HepG2 (cell line): ENCODE data around the gene PLA2G4F. TPM values are rescaled to one million over a fixed set of nuclear protein-coding genes. Genes with fewer than 3 reads are reported as not detected.

Experiments used
- AHR ChIP-seq: IDR thresholded peaks from 2 replicates; pipeline ENCODE4 v1.6.1; 2018; ENCODE audit warnings: missing genetic modification reagents, missing compliant biosample characterization
- ATF7 ChIP-seq, 2 experiments: fragments of 450-650 bp in 1 of 2; sonication (generic) in 1 of 2; formaldehyde crosslinking in 1 of 2; IDR thresholded peaks; 2 replicates each; pipeline versions ENCODE4 v1.4.0 to v1.6.1; 2016 to 2020; ENCODE audit warnings: antibody characterized with exemption in 1 of 2, mild to moderate bottlenecking in 1 of 2, missing genetic modification reagents in 1 of 2
- DNMT3B ChIP-seq: conservative IDR thresholded peaks from 2 replicates; pipeline ENCODE4 v1.6.1; 2016; ENCODE audit warnings: missing biosample characterization, control low read depth
- EP300 ChIP-seq, 3 experiments: sonication (generic) in 1 of 3; formaldehyde crosslinking in 1 of 3; IDR thresholded peaks; 2 replicates each; pipeline versions ENCODE4 v1.5.1 to v1.6.1; 2011 to 2020; ENCODE audit warnings: low read depth in 2 of 3, low read length in 2 of 3, borderline replicate concordance in 1 of 3, improper control_type of control experiment in 1 of 3, mild to moderate bottlenecking in 1 of 3, missing genetic modification reagents in 1 of 3, moderate library complexity in 1 of 3
- GATAD1 ChIP-seq: IDR thresholded peaks from 2 replicates; pipeline ENCODE4 v1.6.1; 2016; ENCODE audit warnings: missing genetic modification reagents, missing compliant biosample characterization
- HNRNPUL1 ChIP-seq: fragments of 200-400 bp; formaldehyde crosslinking; IDR thresholded peaks from 2 replicates; pipeline ENCODE4 v1.6.1; 2017; ENCODE audit warnings: low read depth, mild to moderate bottlenecking, low read length, moderate library complexity
- MEIS2 ChIP-seq: sonication (generic); formaldehyde crosslinking; IDR thresholded peaks from 2 replicates; pipeline ENCODE4 v1.9.0; 2021; ENCODE audit warnings: mild to moderate bottlenecking, missing genetic modification reagents
- MLLT10 ChIP-seq: sonication (generic); formaldehyde crosslinking; IDR thresholded peaks from 2 replicates; pipeline ENCODE4 v1.4.0; 2020; ENCODE audit warnings: missing genetic modification reagents
- NR2F2 ChIP-seq: IDR thresholded peaks from 2 replicates; pipeline ENCODE4 v1.6.1; 2012; ENCODE audit warnings: low read depth, inconsistent platforms, borderline replicate concordance
- PHF8 ChIP-seq: sonication (generic); formaldehyde crosslinking; IDR thresholded peaks from 2 replicates; pipeline ENCODE4 v1.5.0; 2020; ENCODE audit warnings: missing genetic modification reagents
- SAP130 ChIP-seq: IDR thresholded peaks from 2 replicates; pipeline ENCODE4 v1.6.1; 2016; ENCODE audit warnings: low read depth
- SCMH1 ChIP-seq: sonication (generic); formaldehyde crosslinking; IDR thresholded peaks from 2 replicates; pipeline ENCODE4 v1.9.0; 2021; ENCODE audit warnings: missing genetic modification reagents, mild to moderate bottlenecking, borderline replicate concordance
- SNAI1 ChIP-seq: sonication (generic); formaldehyde crosslinking; IDR thresholded peaks from 2 replicates; pipeline ENCODE4 v1.5.0; 2020; ENCODE audit warnings: mild to moderate bottlenecking, missing genetic modification reagents, borderline replicate concordance
- STAT5B ChIP-seq: sonication (generic); formaldehyde crosslinking; IDR thresholded peaks from 2 replicates; pipeline ENCODE4 v1.4.0; 2020; ENCODE audit warnings: missing genetic modification reagents
- TEAD3 ChIP-seq: optimal IDR thresholded peaks from 2 replicates; pipeline ENCODE3; 2016; ENCODE audit warnings: borderline replicate concordance
- THYN1 ChIP-seq: sonication (generic); formaldehyde crosslinking; IDR thresholded peaks from 2 replicates; pipeline ENCODE4 v1.8.1; 2023; ENCODE audit warnings: low read depth, mild to moderate bottlenecking, moderate library complexity, missing genetic modification reagents, borderline replicate concordance
- ZNF230 ChIP-seq: sonication (generic); formaldehyde crosslinking; IDR thresholded peaks from 2 replicates; pipeline ENCODE4 v1.4.0; 2020; ENCODE audit warnings: mild to moderate bottlenecking, missing genetic modification reagents
- ZNF263 ChIP-seq: sonication (generic); formaldehyde crosslinking; IDR thresholded peaks from 2 replicates; pipeline ENCODE4 v1.4.0; 2020; ENCODE audit warnings: missing genetic modification reagents
- ZNF563 ChIP-seq: sonication (generic); formaldehyde crosslinking; IDR thresholded peaks from 2 replicates; pipeline ENCODE4 v1.8.0; 2022; ENCODE audit warnings: mild to moderate bottlenecking, moderate library complexity, missing genetic modification reagents
- ZNF660 ChIP-seq: sonication (generic); formaldehyde crosslinking; IDR thresholded peaks from 2 replicates; pipeline ENCODE4 v1.5.1; 2020; ENCODE audit warnings: mild to moderate bottlenecking, low read depth, missing genetic modification reagents, borderline replicate concordance
- ZNF7 ChIP-seq: IDR thresholded peaks from 2 replicates; pipeline ENCODE4 v1.6.1; 2016; ENCODE audit warnings: missing biosample characterization, missing genetic modification reagents
- ZNF776 ChIP-seq: sonication (generic); formaldehyde crosslinking; IDR thresholded peaks from 2 replicates; pipeline ENCODE4 v1.4.0; 2020; ENCODE audit warnings: mild to moderate bottlenecking, missing genetic modification reagents
- ZNF841 ChIP-seq: sonication (generic); formaldehyde crosslinking; IDR thresholded peaks from 2 replicates; pipeline ENCODE4 v1.8.1; 2023; ENCODE audit warnings: missing genetic modification reagents, borderline replicate concordance
- polyA plus RNA-seq, 8 experiments: library from polyadenylated mRNA; depleted of rRNA in 3 of 8; stranded (reverse) in 7 of 8; unstranded in 1 of 8; fragments of >200 nt; fragmentation: Illumina TruSeq in 4 of 8; extraction: Trizol in 4 of 8; gene quantifications; 2 replicates each; pipeline versions ENCODE4 v1.2.1 to v1.2.3, GENCODE V29; 2011 to 2016; ENCODE audit warnings: low read depth in 4 of 8, missing spikeins in 1 of 8, mixed read lengths in 1 of 8; ENCODE audit not compliant: insufficient read depth in 1 of 8
- total RNA-seq, 5 experiments: library from RNA; depleted of rRNA; stranded (reverse); fragments of >200 nt; fragmentation: Illumina TruSeq; extraction: Trizol; gene quantifications; 2 replicates each; pipeline ENCODE4 v1.2.3, GENCODE V29; 2016; ENCODE audit warnings: low read depth in 1 of 5
- TF ChIP-seq, protein P1 (sequence below): sonication (generic); formaldehyde crosslinking; conservative IDR thresholded peaks from 2 replicates; pipeline ENCODE4 v1.8.0; 2022; ENCODE audit warnings: low read depth, missing genetic modification reagents
- TF ChIP-seq, protein P2 (sequence below): sonication (generic); formaldehyde crosslinking; IDR thresholded peaks from 2 replicates; pipeline ENCODE4 v1.4.0; 2020; ENCODE audit warnings: missing genetic modification reagents
- TF ChIP-seq, protein P3 (sequence below): sonication (generic); formaldehyde crosslinking; IDR thresholded peaks from 2 replicates; pipeline ENCODE4 v1.8.1; 2023; ENCODE audit warnings: missing genetic modification reagents, inconsistent platforms, borderline replicate concordance

PLA2G4F gene
- total and polyA plus RNA-seq, 2 of the 13 experiments (the other 11 are each of a cell fraction or from before 2014, with no cell fraction given) = 0.07 TPM; not detected in 1

DNA sequence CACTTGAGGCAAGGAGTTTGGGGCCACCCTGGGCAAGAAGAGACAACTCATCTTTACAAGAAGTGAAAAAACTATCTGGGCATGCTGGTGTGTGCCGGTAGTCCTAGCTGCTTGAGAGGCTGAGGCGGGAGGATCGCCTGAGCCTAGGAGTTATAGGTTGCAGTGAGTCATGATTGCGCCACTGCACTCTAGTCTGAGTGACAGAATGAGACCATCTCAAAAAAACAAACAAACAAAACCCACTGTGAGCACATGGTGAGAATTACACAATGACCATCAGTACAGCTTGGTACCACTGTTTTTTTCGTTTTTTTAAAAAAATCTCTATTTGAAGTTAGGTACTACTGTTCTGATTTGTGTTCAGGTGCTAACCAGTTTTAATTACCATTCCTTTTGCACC, 38.1 kb upstream of the PLA2G4F start (continued):
- TF ChIP-seq ZNF660 (CRISPR knock-in tag) (no peak), ZNF230 (CRISPR knock-in tag) (no peak), AHR (CRISPR knock-in tag) (no peak), SCMH1 (no peak), ZNF263 (no peak), GATAD1 (CRISPR knock-in tag) (no peak), TEAD3 (CRISPR knock-in tag) (peak; percentile 17), ZNF776 (CRISPR knock-in tag) (no peak), PHF8 (CRISPR knock-in tag) (no peak), MLLT10 (CRISPR knock-in tag) (no peak), ZNF563 (CRISPR knock-in tag) (no peak), NR2F2 (no peak), MEIS2 (peak; percentile 81), SNAI1 (CRISPR knock-in tag) (no peak), ZNF841 (no peak), HNRNPUL1 (no peak), STAT5B (CRISPR knock-in tag) (no peak), SAP130 (CRISPR knock-in tag) (peak; percentile 89), EP300 (IDR thresholded peaks at IDR 0.05; ENCODE audit: low read depth in 2 of 2, low read length in 2 of 2) (peak in 1 of 2 experiments; percentile 15; a peak in 2 of 4 replicates), EP300 (CRISPR knock-in tag; IDR thresholded peaks at IDR 0.05; ENCODE audit: borderline replicate concordance) (no peak), DNMT3B (CRISPR knock-in tag) (no peak), THYN1 (CRISPR knock-in tag) (no peak), ZNF7 (no peak), ATF7 (IDR thresholded peaks at IDR 0.05) (no peak), ATF7 (CRISPR knock-in tag; IDR thresholded peaks at IDR 0.05) (no peak)
- TF ChIP-seq, protein P1, sequence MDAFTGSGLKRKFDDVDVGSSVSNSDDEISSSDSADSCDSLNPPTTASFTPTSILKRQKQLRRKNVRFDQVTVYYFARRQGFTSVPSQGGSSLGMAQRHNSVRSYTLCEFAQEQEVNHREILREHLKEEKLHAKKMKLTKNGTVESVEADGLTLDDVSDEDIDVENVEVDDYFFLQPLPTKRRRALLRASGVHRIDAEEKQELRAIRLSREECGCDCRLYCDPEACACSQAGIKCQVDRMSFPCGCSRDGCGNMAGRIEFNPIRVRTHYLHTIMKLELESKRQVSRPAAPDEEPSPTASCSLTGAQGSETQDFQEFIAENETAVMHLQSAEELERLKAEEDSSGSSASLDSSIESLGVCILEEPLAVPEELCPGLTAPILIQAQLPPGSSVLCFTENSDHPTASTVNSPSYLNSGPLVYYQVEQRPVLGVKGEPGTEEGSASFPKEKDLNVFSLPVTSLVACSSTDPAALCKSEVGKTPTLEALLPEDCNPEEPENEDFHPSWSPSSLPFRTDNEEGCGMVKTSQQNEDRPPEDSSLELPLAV (CRISPR knock-in tag) = no peak
- TF ChIP-seq, protein P2, sequence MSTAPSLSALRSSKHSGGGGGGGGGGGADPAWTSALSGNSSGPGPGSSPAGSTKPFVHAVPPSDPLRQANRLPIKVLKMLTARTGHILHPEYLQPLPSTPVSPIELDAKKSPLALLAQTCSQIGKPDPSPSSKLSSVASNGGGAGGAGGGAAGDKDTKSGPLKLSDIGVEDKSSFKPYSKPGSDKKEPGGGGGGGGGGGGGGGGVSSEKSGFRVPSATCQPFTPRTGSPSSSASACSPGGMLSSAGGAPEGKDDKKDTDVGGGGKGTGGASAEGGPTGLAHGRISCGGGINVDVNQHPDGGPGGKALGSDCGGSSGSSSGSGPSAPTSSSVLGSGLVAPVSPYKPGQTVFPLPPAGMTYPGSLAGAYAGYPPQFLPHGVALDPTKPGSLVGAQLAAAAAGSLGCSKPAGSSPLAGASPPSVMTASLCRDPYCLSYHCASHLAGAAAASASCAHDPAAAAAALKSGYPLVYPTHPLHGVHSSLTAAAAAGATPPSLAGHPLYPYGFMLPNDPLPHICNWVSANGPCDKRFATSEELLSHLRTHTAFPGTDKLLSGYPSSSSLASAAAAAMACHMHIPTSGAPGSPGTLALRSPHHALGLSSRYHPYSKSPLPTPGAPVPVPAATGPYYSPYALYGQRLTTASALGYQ (CRISPR knock-in tag) = no peak
- TF ChIP-seq, protein P3, sequence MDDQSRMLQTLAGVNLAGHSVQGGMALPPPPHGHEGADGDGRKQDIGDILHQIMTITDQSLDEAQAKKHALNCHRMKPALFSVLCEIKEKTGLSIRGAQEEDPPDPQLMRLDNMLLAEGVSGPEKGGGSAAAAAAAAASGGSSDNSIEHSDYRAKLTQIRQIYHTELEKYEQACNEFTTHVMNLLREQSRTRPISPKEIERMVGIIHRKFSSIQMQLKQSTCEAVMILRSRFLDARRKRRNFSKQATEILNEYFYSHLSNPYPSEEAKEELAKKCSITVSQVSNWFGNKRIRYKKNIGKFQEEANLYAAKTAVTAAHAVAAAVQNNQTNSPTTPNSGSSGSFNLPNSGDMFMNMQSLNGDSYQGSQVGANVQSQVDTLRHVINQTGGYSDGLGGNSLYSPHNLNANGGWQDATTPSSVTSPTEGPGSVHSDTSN (CRISPR knock-in tag) = no peak
